Body of pancreas (tissue), 4 donors: ENCODE data around the gene KIAA2012. TPM values are rescaled to one million over a fixed set of nuclear protein-coding genes. Genes with fewer than 3 reads are reported as not detected.

ENCODE experiments used
- ATAC-seq: fragments of 150-250 bp; one replicate; pipeline ENCODE4 v1.9.1; 2016
- DNase-seq, 4 donors: peaks; one replicate each; pipeline ENCODE4 v3.0.0-alpha.2; 2019
- H3K27ac ChIP-seq, 4 donors: fragments of 200-600 bp; sonication (generic); 1 replicate in 3 of 4; 2 replicates in 1 of 4; pipeline versions ENCODE4 v1.5.1 to v1.6.1; 2016 to 2019; ENCODE audit warnings: mild to moderate bottlenecking in 1 of 4, mixed read lengths in 1 of 4, moderate library complexity in 1 of 4
- H3K27me3 ChIP-seq, 2 donors: fragments of 200-600 bp; sonication (generic); one replicate each; pipeline ENCODE4 v1.6.0; 2016; ENCODE audit warnings: mild to moderate bottlenecking in 1 of 2
- H3K36me3 ChIP-seq, 2 donors: fragments of 200-600 bp; sonication (generic); replicated peaks in 1 of 2; 2 replicates each; pipeline ENCODE4 v1.5.1; 2016; ENCODE audit warnings: low read depth in 2 of 2; ENCODE audit not compliant: insufficient read depth in 1 of 2
- H3K4me1 ChIP-seq: fragments of 200-600 bp; sonication (generic); one replicate; pipeline ENCODE4 v1.6.0; 2016
- H3K4me3 ChIP-seq, 2 donors: fragments of 200-600 bp; sonication (generic); 1 replicate in 1 of 2; 2 replicates in 1 of 2; pipeline ENCODE4 v1.5.1; 2016 to 2019
- H3K9me3 ChIP-seq, 3 donors: fragments of 200-600 bp; sonication (generic); 1 replicate in 2 of 3; 2 replicates in 1 of 3; pipeline ENCODE4 v1.5.1; 2016
- POLR2A ChIP-seq, 3 donors: fragments of 450-650 bp; IDR thresholded peaks; one replicate each; pipeline ENCODE4 v1.6.1; 2016; ENCODE audit warnings: antibody characterized with exemption in 3 of 3, mild to moderate bottlenecking in 2 of 3
- WGBS, 2 donors: methylation state at CpG; one replicate each; pipeline ENCODE4 v1.1.5; 2017; 5-methylcytosine and 5-hydroxymethylcytosine counted together
- intact Hi-C: fragments of 100-400 bp; cut with DNase I; formaldehyde crosslinking; loops from one replicate; pipeline ENCODE4 v1.15.1; 2023
- total RNA-seq, 2 donors: library from RNA; depleted of rRNA; stranded (reverse); fragments of >200 nt; gene quantifications; one replicate each; pipeline ENCODE4 v1.1.0, GENCODE V29; 2016
- TF ChIP-seq, protein P1 (sequence below), 7 experiments: fragments of 450-650 bp in 4 of 7; fragments of 200-600 bp in 3 of 7; sonication (generic) in 3 of 7; IDR thresholded peaks; one replicate each; pipeline ENCODE4 v1.5.1; 2016 to 2019; ENCODE audit warnings: antibody characterized with exemption in 7 of 7

KIAA2012 gene
- total RNA-seq, 2 donors from 2014 or later: not detected

DNA sequence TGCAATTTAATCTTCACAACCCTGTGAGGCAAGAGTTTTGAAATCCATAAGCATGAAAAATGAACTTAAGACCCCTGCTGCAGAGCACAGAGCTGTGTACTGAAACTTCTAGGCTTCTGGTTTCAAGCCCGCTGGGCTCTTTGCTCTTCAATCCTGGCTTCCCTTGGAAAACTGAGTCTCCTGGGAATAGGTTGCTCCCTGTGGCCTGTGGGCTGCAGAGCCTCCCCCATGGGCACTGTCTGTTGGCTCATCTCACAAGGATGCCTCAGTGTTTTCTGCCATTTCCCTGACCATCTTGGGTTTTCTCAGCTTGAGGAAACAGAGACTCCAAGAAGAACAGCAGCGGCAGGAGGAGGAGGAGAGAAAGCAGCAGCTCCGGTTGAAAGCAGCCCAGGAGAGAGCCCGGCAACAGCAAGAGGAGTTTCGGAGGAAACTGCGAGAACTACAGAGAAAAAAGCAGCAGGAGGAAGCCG is 120.9 kb downstream of the KIAA2012 start:
- H3K27me3 ChIP-seq: no peaks in the 10 kb centered on the region
- no peak overlapping the region for H3K27ac ChIP-seq
- ATAC-seq (no peak), DNase-seq (no peak)
- H3K4me3 ChIP-seq: no peak overlapping the region
- TF ChIP-seq POLR2A (IDR thresholded peaks at IDR 0.05): no peak
- TF ChIP-seq, protein P1, sequence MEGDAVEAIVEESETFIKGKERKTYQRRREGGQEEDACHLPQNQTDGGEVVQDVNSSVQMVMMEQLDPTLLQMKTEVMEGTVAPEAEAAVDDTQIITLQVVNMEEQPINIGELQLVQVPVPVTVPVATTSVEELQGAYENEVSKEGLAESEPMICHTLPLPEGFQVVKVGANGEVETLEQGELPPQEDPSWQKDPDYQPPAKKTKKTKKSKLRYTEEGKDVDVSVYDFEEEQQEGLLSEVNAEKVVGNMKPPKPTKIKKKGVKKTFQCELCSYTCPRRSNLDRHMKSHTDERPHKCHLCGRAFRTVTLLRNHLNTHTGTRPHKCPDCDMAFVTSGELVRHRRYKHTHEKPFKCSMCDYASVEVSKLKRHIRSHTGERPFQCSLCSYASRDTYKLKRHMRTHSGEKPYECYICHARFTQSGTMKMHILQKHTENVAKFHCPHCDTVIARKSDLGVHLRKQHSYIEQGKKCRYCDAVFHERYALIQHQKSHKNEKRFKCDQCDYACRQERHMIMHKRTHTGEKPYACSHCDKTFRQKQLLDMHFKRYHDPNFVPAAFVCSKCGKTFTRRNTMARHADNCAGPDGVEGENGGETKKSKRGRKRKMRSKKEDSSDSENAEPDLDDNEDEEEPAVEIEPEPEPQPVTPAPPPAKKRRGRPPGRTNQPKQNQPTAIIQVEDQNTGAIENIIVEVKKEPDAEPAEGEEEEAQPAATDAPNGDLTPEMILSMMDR (IDR thresholded peaks at IDR 0.05): no peak
- no peaks in the 10 kb centered on the region for H3K4me1 ChIP-seq
- no peaks in the 10 kb centered on the region for H3K36me3 ChIP-seq
- H3K9me3 ChIP-seq: no peaks in the 10 kb centered on the region
- intact Hi-C loops: no loop called here
- 83 to 87% methylated on average over 6 to 7 of the region's 7 CpGs for WGBS, 2 donors

DNA sequence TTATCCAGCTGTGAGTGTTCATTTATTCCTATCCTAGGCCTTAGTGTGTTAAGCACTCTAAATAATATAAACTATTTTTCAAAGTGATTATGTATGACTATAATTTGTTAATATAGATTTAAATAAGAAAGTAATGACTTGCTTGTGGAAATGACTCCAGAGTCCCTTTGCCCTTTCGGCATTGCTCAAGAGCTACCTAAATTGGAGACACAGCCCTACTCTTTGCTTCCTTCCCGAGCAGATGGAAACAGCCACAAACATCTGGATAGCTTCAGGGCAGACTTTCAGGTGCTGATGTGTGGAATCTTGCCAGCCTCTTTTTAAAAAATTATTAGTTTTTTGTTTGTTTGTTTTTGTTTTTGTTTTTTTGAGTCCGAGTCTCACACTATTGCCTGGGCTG is 121.4 kb downstream of the KIAA2012 start:
- Histone ChIP-seq H3K27me3 (no peaks in the 10 kb centered on the region), H3K4me3 (no peak overlapping the region), H3K4me1 (no peaks in the 10 kb centered on the region), H3K27ac (no peak overlapping the region), H3K36me3 (no peaks in the 10 kb centered on the region), H3K9me3 (no peaks in the 10 kb centered on the region)
- DNase-seq: no peak
- intact Hi-C loops: no loop called here
- no peak for ATAC-seq
- WGBS, 2 donors: 74 to 84% methylated on average over 3 of the region's 3 CpGs
- no peak for TF ChIP-seq POLR2A (IDR thresholded peaks at IDR 0.05)
- TF ChIP-seq, protein P1 (IDR thresholded peaks at IDR 0.05): no peak

DNA sequence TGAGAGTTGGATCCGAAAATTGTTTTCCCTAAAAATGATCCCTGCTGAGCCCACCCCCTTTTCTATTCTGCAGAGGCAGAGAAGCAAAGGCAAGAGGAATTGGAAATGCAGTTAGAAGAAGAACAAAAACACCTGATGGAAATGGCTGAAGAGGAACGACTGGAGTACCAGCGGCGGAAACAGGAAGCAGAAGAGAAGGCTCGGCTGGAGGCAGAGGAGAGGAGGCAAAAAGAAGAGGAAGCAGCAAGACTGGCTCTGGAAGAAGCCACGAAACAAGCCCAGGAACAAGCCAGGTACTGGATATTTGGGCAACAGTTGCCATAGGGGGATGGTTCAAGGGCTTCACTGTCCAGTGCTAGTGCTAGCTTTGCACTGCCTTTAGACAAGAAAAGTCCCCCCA is 123.7 kb downstream of the KIAA2012 start:
- intact Hi-C loops: no loop called here
- DNase-seq: no peak
- H3K36me3 ChIP-seq: no peaks in the 10 kb centered on the region
- no peaks in the 10 kb centered on the region for H3K27me3 ChIP-seq
- 64 to 72% methylated on average over 6 of the region's 6 CpGs for WGBS, 2 donors
- H3K4me3 ChIP-seq: no peak overlapping the region
- no peak for TF ChIP-seq POLR2A (IDR thresholded peaks at IDR 0.05)
- TF ChIP-seq, protein P1 (IDR thresholded peaks at IDR 0.05): no peak
- no peaks in the 10 kb centered on the region for H3K9me3 ChIP-seq
- ATAC-seq: no peak
- no peak overlapping the region for H3K27ac ChIP-seq
- no peaks in the 10 kb centered on the region for H3K4me1 ChIP-seq

DNA sequence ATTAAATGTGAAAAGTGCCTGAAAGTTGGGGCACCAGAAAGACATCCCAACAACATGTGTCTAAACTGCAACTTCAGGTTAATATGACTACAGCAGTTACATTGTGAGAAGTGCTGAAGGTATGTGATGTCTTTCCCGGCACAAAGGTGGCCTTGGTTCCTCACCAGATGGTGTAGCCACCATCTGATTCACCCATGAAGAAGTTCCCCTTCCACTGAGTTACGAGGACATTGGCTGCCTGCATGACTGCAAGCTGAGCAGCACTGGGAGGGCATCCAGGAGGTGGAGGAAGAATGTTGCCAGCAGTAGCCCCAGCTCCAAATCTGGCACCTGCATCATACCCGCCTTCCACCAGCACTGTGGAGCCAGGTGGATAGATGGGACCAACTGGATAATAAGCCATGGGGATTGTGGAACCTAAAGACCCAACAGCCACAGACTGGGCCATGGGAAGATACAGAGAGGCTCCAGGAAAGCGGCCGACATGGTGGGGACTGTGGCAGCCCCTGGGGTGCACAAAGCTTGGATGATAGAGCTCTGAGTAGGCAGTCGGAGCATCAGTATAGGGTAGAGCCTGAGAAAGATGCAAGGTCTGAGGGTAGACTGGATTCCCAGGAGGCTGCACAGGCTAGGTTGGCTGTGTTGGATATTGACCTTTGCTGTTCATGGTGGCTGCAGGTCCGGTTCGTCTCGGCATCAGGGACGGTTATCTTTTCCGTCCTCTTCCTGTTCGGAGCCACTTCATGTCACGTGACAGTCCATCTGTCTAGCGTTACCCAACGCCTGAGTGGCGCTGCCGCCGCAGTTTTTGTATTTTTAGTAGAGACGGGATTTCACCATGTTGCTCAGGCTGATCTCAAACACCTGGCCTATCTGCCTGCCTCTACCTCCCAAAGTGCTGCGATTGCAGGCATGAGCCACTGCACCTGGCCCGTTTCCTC is 128.4 kb downstream of the KIAA2012 start:
- Histone ChIP-seq H3K27ac (no peak overlapping the region), H3K4me3 (no peak overlapping the region), H3K27me3 (no peaks in the 10 kb centered on the region), H3K4me1 (no peaks in the 10 kb centered on the region), H3K9me3 (no peaks in the 10 kb centered on the region), H3K36me3 (no peaks in the 10 kb centered on the region)
- TF ChIP-seq, protein P1 (IDR thresholded peaks at IDR 0.05): no peak
- TF ChIP-seq POLR2A (IDR thresholded peaks at IDR 0.05): no peak
- intact Hi-C loops: no loop called here
- 91 to 92% methylated on average over 18 to 21 of the region's 21 CpGs for WGBS, 2 donors
- DNase-seq (no peak), ATAC-seq (no peak)
